SK-N-SH treated with all-trans-retinoic acid at 6 μM for 48 hours (cell line): ENCODE results near the gene TAOK2.

Source experiments
- ATAC-seq: fragments of 200-7000 bp; cut with Tn5 transposase; 3 replicates; pipeline ENCODE4 v1.9.1; 2020; ENCODE audit warnings: mild to moderate bottlenecking, moderate library complexity
- ARNTL ChIP-seq: fragments of 450-650 bp; formaldehyde crosslinking; IDR thresholded peaks from 2 replicates; pipeline ENCODE4 v1.5.0; 2020; ENCODE audit warnings: low read depth, mild to moderate bottlenecking, moderate library complexity, borderline replicate concordance
- BACH2 ChIP-seq: fragments of 250-450 bp; sonication (Bioruptor Pico); IDR thresholded peaks from 2 replicates; pipeline ENCODE4 v1.9.0; 2021; ENCODE audit warnings: mild to moderate bottlenecking, borderline replicate concordance
- CSDC2 ChIP-seq: fragments of 250-450 bp; sonication (Bioruptor Pico); IDR thresholded peaks from 2 replicates; pipeline ENCODE4 v1.5.0; 2020; ENCODE audit warnings: mild to moderate bottlenecking, moderate library complexity
- CSRNP3 ChIP-seq: fragments of 250-450 bp; sonication (Bioruptor Pico); IDR thresholded peaks from 2 replicates; pipeline ENCODE4 v1.5.1; 2021; ENCODE audit warnings: mild to moderate bottlenecking, moderate library complexity
- ESRRG ChIP-seq: fragments of 250-450 bp; sonication (Bioruptor Pico); IDR thresholded peaks from 2 replicates; pipeline ENCODE4 v1.6.1; 2021; ENCODE audit warnings: mild to moderate bottlenecking
- GLIS3 ChIP-seq: fragments of 250-450 bp; sonication (Bioruptor Pico); IDR thresholded peaks from 2 replicates; pipeline ENCODE4 v1.5.0; 2020; ENCODE audit warnings: mild to moderate bottlenecking, moderate library complexity
- ISL1 ChIP-seq: fragments of 250-450 bp; sonication (Bioruptor Pico); IDR thresholded peaks from 2 replicates; pipeline ENCODE4 v2.1.2; 2022; ENCODE audit warnings: mild to moderate bottlenecking, moderate library complexity
- OSR1 ChIP-seq: fragments of 250-450 bp; sonication (Bioruptor Pico); IDR thresholded peaks from 2 replicates; pipeline ENCODE4 v1.8.0; 2022; ENCODE audit warnings: moderate library complexity, mild to moderate bottlenecking, inconsistent platforms
- PPARA ChIP-seq: fragments of 250-450 bp; sonication (Bioruptor Pico); IDR thresholded peaks from 2 replicates; pipeline ENCODE4 v1.5.0; 2020; ENCODE audit warnings: mild to moderate bottlenecking, borderline replicate concordance
- RARB ChIP-seq: fragments of 250-450 bp; sonication (Bioruptor Pico); IDR thresholded peaks from 2 replicates; pipeline ENCODE4 v1.8.0; 2021; ENCODE audit warnings: mild to moderate bottlenecking, moderate library complexity
- SNAI2 ChIP-seq: fragments of 250-450 bp; sonication (Bioruptor Pico); IDR thresholded peaks from 2 replicates; pipeline ENCODE4 v1.5.0; 2020; ENCODE audit warnings: mild to moderate bottlenecking, moderate library complexity
- TCF4 ChIP-seq: fragments of 250-450 bp; sonication (Bioruptor Pico); IDR thresholded peaks from 2 replicates; pipeline ENCODE4 v1.8.0; 2021; ENCODE audit warnings: mild to moderate bottlenecking, moderate library complexity, borderline replicate concordance
- TOX ChIP-seq: fragments of 250-450 bp; sonication (Bioruptor Pico); IDR thresholded peaks from 2 replicates; pipeline ENCODE4 v1.8.0; 2021; ENCODE audit warnings: mild to moderate bottlenecking, moderate library complexity, borderline replicate concordance
- ZFP3 ChIP-seq: fragments of 250-450 bp; sonication (Bioruptor Pico); IDR thresholded peaks from 2 replicates; pipeline ENCODE4 v1.5.0; 2020; ENCODE audit warnings: mild to moderate bottlenecking, moderate library complexity
- ZFP30 ChIP-seq: fragments of 450-650 bp; formaldehyde crosslinking; IDR thresholded peaks from 2 replicates; pipeline ENCODE4 v1.5.0; 2022; ENCODE audit warnings: mild to moderate bottlenecking, moderate library complexity
- ZNF565 ChIP-seq: fragments of 450-650 bp; formaldehyde crosslinking; conservative IDR thresholded peaks from 2 replicates; pipeline ENCODE4 v1.5.0; 2020; ENCODE audit warnings: low read depth, mild to moderate bottlenecking, moderate library complexity
- ZNF70 ChIP-seq: fragments of 450-650 bp; formaldehyde crosslinking; IDR thresholded peaks from 2 replicates; pipeline ENCODE4 v1.5.0; 2020; ENCODE audit warnings: mild to moderate bottlenecking, moderate library complexity
- ZNF8 ChIP-seq: fragments of 450-650 bp; formaldehyde crosslinking; IDR thresholded peaks from 2 replicates; pipeline ENCODE4 v1.5.0; 2020; ENCODE audit warnings: mild to moderate bottlenecking, moderate library complexity
- TF ChIP-seq, protein P1 (sequence below): fragments of 250-450 bp; sonication (Bioruptor Pico); IDR thresholded peaks from 2 replicates; pipeline ENCODE4 v1.5.0; 2020; ENCODE audit warnings: mild to moderate bottlenecking, moderate library complexity
- TF ChIP-seq, protein P2 (sequence below): fragments of 250-450 bp; sonication (Bioruptor Pico); IDR thresholded peaks from 2 replicates; pipeline ENCODE4 v1.8.0; 2020; ENCODE audit warnings: mild to moderate bottlenecking, moderate library complexity, borderline replicate concordance
- TF ChIP-seq, protein P3 (sequence below): fragments of 250-450 bp; sonication (Bioruptor Pico); IDR thresholded peaks from 2 replicates; pipeline ENCODE4 v1.5.1; 2020; ENCODE audit warnings: low read depth, mild to moderate bottlenecking, moderate library complexity

TAOK2 gene

DNA sequence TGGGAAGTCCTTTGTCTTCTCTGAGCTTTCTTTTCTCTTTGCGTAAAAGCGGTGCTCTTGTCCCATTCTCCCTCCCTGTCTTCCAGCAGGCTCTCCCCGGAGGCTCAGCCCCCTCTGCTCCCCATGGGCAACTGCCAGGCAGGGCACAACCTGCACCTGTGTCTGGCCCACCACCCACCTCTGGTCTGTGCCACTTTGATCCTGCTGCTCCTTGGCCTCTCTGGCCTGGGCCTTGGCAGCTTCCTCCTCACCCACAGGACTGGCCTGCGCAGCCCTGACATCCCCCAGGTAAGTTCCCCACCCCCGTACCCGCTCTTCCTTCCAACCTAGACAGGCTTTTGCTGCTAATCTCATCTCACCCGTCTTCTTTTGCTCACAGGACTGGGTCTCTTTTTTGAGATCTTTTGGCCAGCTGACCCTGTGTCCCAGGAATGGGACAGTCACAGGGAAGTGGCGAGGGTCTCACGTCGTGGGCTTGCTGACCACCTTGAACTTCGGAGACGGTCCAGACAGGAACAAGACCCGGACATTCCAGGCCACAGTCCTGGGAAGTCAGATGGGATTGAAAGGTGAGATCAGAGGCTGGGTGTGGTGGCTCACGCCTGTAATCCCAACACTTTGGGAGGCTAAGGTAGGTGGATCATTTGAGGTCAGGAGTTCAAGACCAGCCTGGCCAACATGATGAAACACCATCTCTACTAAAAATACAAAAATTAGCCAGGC is 10.5 kb upstream of the TAOK2 start:
- TF ChIP-seq TOX (CRISPR knock-in tag) (no peak), ESRRG (no peak), RARB (no peak), ZFP3 (no peak), CSDC2 (CRISPR knock-in tag) (no peak), SNAI2 (no peak), ARNTL (no peak), ZNF8 (CRISPR knock-in tag) (no peak), GLIS3 (CRISPR knock-in tag) (no peak), BACH2 (CRISPR knock-in tag) (no peak), TCF4 (CRISPR knock-in tag) (no peak)
- TF ChIP-seq, protein P1, sequence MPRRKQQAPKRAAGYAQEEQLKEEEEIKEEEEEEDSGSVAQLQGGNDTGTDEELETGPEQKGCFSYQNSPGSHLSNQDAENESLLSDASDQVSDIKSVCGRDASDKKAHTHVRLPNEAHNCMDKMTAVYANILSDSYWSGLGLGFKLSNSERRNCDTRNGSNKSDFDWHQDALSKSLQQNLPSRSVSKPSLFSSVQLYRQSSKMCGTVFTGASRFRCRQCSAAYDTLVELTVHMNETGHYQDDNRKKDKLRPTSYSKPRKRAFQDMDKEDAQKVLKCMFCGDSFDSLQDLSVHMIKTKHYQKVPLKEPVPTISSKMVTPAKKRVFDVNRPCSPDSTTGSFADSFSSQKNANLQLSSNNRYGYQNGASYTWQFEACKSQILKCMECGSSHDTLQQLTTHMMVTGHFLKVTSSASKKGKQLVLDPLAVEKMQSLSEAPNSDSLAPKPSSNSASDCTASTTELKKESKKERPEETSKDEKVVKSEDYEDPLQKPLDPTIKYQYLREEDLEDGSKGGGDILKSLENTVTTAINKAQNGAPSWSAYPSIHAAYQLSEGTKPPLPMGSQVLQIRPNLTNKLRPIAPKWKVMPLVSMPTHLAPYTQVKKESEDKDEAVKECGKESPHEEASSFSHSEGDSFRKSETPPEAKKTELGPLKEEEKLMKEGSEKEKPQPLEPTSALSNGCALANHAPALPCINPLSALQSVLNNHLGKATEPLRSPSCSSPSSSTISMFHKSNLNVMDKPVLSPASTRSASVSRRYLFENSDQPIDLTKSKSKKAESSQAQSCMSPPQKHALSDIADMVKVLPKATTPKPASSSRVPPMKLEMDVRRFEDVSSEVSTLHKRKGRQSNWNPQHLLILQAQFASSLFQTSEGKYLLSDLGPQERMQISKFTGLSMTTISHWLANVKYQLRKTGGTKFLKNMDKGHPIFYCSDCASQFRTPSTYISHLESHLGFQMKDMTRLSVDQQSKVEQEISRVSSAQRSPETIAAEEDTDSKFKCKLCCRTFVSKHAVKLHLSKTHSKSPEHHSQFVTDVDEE (CRISPR knock-in tag), result no peak
- TF ChIP-seq, protein P2, sequence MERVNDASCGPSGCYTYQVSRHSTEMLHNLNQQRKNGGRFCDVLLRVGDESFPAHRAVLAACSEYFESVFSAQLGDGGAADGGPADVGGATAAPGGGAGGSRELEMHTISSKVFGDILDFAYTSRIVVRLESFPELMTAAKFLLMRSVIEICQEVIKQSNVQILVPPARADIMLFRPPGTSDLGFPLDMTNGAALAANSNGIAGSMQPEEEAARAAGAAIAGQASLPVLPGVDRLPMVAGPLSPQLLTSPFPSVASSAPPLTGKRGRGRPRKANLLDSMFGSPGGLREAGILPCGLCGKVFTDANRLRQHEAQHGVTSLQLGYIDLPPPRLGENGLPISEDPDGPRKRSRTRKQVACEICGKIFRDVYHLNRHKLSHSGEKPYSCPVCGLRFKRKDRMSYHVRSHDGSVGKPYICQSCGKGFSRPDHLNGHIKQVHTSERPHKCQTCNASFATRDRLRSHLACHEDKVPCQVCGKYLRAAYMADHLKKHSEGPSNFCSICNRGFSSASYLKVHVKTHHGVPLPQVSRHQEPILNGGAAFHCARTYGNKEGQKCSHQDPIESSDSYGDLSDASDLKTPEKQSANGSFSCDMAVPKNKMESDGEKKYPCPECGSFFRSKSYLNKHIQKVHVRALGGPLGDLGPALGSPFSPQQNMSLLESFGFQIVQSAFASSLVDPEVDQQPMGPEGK (CRISPR knock-in tag), result no peak
- TF ChIP-seq, all 23 proteins: peak for 0
- no peak for ATAC-seq

GRCh38 chr16:29968205-29968604 is 5.5 kb upstream of the TAOK2 start:
- no peak for ATAC-seq

GRCh38 chr16:29971304-29971703 is 2.4 kb upstream of the TAOK2 start:
- no peak for ATAC-seq
- TF ChIP-seq RARB (no peak), CSRNP3 (CRISPR knock-in tag) (no peak), ARNTL (no peak), PPARA (no peak), ZNF565 (CRISPR knock-in tag) (no peak), ISL1 (CRISPR knock-in tag) (no peak), OSR1 (CRISPR knock-in tag) (no peak), ZNF70 (CRISPR knock-in tag) (no peak), SNAI2 (no peak)
- TF ChIP-seq, protein P2 (CRISPR knock-in tag), result no peak
- TF ChIP-seq, all 23 proteins: peak for 0

More at GRCh38 chr16:29968205-29968604, 5.5 kb upstream of the TAOK2 start:
- no peak for TF ChIP-seq ZFP30 (CRISPR knock-in tag)
- TF ChIP-seq GLIS3 (CRISPR knock-in tag), result no peak
- no peak for TF ChIP-seq ZNF8 (CRISPR knock-in tag)
- TF ChIP-seq, protein P3, sequence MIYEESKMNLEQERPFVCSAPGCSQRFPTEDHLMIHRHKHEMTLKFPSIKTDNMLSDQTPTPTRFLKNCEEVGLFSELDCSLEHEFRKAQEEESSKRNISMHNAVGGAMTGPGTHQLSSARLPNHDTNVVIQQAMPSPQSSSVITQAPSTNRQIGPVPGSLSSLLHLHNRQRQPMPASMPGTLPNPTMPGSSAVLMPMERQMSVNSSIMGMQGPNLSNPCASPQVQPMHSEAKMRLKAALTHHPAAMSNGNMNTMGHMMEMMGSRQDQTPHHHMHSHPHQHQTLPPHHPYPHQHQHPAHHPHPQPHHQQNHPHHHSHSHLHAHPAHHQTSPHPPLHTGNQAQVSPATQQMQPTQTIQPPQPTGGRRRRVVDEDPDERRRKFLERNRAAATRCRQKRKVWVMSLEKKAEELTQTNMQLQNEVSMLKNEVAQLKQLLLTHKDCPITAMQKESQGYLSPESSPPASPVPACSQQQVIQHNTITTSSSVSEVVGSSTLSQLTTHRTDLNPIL (CRISPR knock-in tag), result no peak
- TF ChIP-seq PPARA, result no peak
- no peak for TF ChIP-seq ESRRG
- no peak for TF ChIP-seq ZNF565 (CRISPR knock-in tag)
